ENCODE data around the gene PI4KA.

DNA sequence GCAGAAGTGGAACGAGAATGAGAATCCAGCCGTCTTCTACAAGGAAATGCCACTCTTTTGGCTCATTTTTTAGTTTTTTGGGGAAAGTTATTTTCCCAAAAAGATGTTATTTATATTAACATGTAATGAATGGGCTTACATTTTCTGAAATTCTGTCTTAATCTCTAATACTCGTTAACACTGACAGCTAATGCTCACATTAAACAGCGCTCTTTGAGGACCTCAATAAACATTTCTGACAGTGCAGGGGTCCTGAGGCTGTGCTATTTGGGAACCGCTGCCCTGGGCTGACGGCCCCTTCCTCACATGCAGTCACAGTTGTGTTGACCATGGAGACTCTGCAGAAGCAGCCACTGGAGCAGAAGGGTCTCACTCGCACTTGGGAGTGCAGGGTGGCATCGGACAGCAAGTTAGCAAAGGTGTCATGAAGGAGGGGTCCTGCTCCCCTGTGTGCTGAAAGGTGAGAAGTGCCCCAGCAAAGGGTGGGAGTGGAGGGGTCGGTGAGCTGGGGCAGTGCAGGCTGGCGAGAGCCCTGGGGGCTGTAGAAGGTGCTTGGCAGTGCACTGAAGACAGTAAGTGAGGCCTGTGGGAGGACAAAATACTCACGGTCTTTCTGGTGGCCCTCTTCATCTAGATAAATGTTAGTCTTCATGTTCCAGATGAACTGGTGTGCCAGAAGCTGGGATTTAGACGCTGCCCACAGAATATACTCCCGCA is 137.8 kb downstream of the PI4KA start:
- no peak for TF ChIP-seq POLR2A (IDR thresholded peaks at IDR 0.05)
- TF ChIP-seq, protein P1, sequence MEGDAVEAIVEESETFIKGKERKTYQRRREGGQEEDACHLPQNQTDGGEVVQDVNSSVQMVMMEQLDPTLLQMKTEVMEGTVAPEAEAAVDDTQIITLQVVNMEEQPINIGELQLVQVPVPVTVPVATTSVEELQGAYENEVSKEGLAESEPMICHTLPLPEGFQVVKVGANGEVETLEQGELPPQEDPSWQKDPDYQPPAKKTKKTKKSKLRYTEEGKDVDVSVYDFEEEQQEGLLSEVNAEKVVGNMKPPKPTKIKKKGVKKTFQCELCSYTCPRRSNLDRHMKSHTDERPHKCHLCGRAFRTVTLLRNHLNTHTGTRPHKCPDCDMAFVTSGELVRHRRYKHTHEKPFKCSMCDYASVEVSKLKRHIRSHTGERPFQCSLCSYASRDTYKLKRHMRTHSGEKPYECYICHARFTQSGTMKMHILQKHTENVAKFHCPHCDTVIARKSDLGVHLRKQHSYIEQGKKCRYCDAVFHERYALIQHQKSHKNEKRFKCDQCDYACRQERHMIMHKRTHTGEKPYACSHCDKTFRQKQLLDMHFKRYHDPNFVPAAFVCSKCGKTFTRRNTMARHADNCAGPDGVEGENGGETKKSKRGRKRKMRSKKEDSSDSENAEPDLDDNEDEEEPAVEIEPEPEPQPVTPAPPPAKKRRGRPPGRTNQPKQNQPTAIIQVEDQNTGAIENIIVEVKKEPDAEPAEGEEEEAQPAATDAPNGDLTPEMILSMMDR (IDR thresholded peaks at IDR 0.05), result no peak
- no peak for TF ChIP-seq POLR2AphosphoS5 (IDR thresholded peaks at IDR 0.05)

Measured in breast epithelium (tissue), 3 donors.